ENCODE measurements around the gene NCKIPSD.

NCKIPSD gene

DNA sequence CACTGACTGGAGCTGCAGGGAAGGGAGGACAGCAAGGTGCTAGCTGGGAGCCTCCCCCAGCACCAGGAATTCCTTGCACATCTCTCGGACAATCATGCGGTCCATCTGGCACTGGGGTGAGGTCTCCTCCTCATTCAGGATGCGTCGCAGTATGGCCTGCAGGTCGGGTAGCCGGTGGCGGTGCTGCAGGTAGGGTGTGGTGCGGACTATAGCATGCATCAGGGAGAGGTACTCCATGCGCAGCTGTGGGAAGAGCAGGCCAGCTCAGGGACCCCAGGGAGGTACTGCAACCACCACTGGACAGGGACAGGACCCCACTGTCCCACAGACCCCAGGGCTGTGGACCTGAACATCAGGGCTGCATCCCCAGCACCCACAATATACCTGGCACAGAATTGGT, 11.2 kb downstream of the NCKIPSD start:
- H3K27me3 Mint-ChIP-seq, result no peaks in the 10 kb centered on the region
- no peaks in the 10 kb centered on the region for H3K4me1 Mint-ChIP-seq (ENCODE audit: low read depth)
- no peaks in the 10 kb centered on the region for H3K9me3 Mint-ChIP-seq
- no peak for DNase-seq
- H3K36me3 Mint-ChIP-seq (ENCODE audit: low read depth), result peaks cover 68% of the 10 kb centered on the region
- no peak overlapping the region for H3K4me3 Mint-ChIP-seq
- H3K27ac Mint-ChIP-seq, result no peak overlapping the region

DNA sequence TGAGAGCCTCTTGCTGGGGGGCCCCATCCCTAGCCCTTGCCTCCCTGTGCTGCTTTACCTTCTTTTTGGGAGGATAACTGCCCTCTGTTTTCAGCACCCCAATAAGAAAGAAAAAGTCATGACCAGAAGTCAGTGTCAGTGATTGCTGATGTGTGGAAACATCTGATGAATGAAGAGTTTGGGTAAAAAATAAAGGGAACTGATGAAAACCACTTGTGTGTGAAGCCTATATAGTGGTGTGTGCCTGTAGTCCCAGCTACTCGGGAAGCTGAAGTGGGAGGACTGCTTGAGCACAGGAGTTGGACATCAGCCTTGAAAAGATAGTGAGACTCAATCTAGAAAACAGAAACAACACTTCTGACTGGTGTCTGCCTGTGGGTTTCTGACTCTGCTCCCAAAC, 13.2 kb downstream of the NCKIPSD start:
- H3K4me3 Mint-ChIP-seq, result no peak overlapping the region
- DNase-seq, result no peak
- no peaks in the 10 kb centered on the region for H3K4me1 Mint-ChIP-seq (ENCODE audit: low read depth)
- H3K27me3 Mint-ChIP-seq, result no peaks in the 10 kb centered on the region
- peaks cover 52% of the 10 kb centered on the region for H3K36me3 Mint-ChIP-seq (ENCODE audit: low read depth)
- H3K27ac Mint-ChIP-seq, result peak overlapping the region; percentile 30
- H3K9me3 Mint-ChIP-seq, result no peaks in the 10 kb centered on the region

DNA sequence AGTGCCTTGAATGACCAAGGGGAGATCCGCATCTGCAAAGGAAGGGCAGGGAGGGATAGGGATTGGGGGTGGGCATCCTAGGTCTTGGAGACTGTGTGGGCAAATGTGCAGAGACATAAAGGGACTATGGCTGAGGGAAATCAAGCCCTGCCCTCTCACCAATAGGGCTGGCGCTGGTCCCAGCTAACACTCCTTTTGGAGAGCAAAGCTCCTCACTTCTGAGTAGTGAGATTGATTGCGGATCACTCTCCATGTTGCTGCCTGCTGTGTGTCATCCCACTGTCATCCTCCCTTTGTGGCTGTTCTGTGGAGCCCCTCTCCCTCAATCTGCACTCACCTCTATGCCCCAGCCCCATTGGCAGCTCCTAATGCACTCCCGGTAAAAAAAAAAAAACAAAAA, 20.8 kb downstream of the NCKIPSD start:
- peaks cover 24% of the 10 kb centered on the region for H3K4me1 Mint-ChIP-seq (ENCODE audit: low read depth)
- peaks cover 2% of the 10 kb centered on the region for H3K9me3 Mint-ChIP-seq
- no peak overlapping the region for H3K4me3 Mint-ChIP-seq
- H3K27me3 Mint-ChIP-seq, result peaks cover 36% of the 10 kb centered on the region
- peaks cover 8% of the 10 kb centered on the region for H3K36me3 Mint-ChIP-seq (ENCODE audit: low read depth)
- no peak overlapping the region for H3K27ac Mint-ChIP-seq
- DNase-seq, result no peak

DNA sequence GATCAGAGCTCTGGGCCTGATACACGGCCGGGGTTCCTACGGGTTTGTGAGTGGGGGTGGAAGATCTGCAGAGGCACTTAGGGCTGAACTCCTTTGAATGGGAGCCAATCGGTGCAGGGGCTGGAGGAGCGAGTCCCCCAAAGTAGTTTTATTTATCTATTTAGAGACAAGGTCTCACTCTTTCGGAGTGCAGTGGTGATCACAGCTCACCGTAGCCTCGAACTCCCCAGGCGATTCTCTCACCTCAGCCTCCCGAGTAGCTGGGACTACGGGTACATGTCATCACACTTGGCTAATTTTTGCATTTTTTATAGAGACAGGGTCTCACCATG, 21.4 kb downstream of the NCKIPSD start:
- DNase-seq, result no peak
- Mint-ChIP-seq H3K27me3 (peaks cover 42% of the 10 kb centered on the region), H3K9me3 (peaks cover 2% of the 10 kb centered on the region), H3K36me3 (ENCODE audit: low read depth) (peaks cover 8% of the 10 kb centered on the region), H3K27ac (no peak overlapping the region), H3K4me1 (ENCODE audit: low read depth) (peaks cover 24% of the 10 kb centered on the region), H3K4me3 (peak overlapping the region; percentile 82)

GRCh38 chr3:48663489-48664312, 22.0 kb downstream of the NCKIPSD start:
- Mint-ChIP-seq H3K9me3 (peaks cover 2% of the 10 kb centered on the region), H3K27ac (peak overlapping the region; percentile 91)

GRCh38 chr3:48662753-48663488, 22.8 kb downstream of the NCKIPSD start, which contains the start of gene CELSR3:
CELSR3 (minus strand) TSS chr3:48662886; CDS start chr3:48662634, 252 bp downstream.
- H3K9me3 Mint-ChIP-seq, result peaks cover 2% of the 10 kb centered on the region
- H3K27ac Mint-ChIP-seq, result peak within 1 kb of the TSS; percentile 91
- DNase-seq, result peak; percentile 59
- peaks cover 24% of the 10 kb centered on the region for H3K4me1 Mint-ChIP-seq (ENCODE audit: low read depth)
- H3K4me3 Mint-ChIP-seq, result peak within 1 kb of the TSS; percentile 82
- H3K36me3 Mint-ChIP-seq (ENCODE audit: low read depth), result peaks cover 5% of the 10 kb centered on the region
- H3K27me3 Mint-ChIP-seq, result peaks cover 48% of the 10 kb centered on the region

More at GRCh38 chr3:48663489-48664312, 22.0 kb downstream of the NCKIPSD start:
- Mint-ChIP-seq H3K4me3 (peak overlapping the region; percentile 82), H3K27me3 (peaks cover 47% of the 10 kb centered on the region), H3K36me3 (ENCODE audit: low read depth) (peaks cover 8% of the 10 kb centered on the region), H3K4me1 (ENCODE audit: low read depth) (peaks cover 24% of the 10 kb centered on the region)
- peak; percentile 90 for DNase-seq

- Mint-ChIP-seq H3K4me1 (ENCODE audit: low read depth) (peaks cover 28% of the 10 kb centered on the region), H3K9me3 (peaks cover 2% of the 10 kb centered on the region), H3K27me3 (peaks cover 48% of the 10 kb centered on the region), H3K4me3 (peak overlapping the region; percentile 60), H3K27ac (no peak overlapping the region), H3K36me3 (ENCODE audit: low read depth) (peaks cover 5% of the 10 kb centered on the region)
- no peak for DNase-seq
Measured at GRCh38 chr3:48662145-48662752, 23.5 kb downstream of the NCKIPSD start.

DNA sequence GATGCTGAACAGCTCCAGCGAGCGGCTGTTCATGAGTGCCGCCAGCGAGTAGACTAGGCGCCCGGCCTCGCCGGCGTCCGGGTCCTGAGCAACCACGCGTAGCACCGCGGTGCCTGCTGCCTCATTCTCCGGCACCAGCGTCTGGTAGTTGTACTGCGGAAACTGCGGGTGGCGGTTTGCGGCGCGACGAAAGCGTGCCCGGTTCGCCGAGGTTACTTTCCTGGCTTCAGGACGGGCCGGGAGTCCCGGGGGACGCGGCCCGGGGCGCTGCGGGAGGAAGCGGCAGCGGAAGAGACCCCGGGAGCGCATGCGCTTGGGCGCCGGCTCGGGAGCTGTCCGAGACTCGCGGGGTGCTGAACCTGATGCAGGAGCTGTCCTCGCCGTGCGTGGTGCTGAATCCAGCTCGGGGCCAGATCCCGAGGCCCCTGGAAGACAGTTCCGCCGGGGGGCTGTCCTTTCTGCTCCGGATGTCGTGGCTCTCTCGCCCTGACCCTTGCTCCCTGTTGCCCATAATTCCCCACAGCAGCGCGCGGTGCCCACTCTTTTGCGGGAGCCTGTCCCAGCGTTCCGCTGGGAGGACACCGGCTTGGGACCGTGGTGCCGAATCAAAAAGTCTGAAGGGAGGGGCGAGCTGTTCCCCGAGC, 24.1 kb downstream of the NCKIPSD start:
- Mint-ChIP-seq H3K36me3 (ENCODE audit: low read depth) (peaks cover 5% of the 10 kb centered on the region), H3K27me3 (peaks cover 48% of the 10 kb centered on the region), H3K27ac (no peak overlapping the region), H3K4me1 (ENCODE audit: low read depth) (peaks cover 34% of the 10 kb centered on the region), H3K9me3 (peaks cover 2% of the 10 kb centered on the region), H3K4me3 (peak overlapping the region; percentile 60)
- DNase-seq, result peak; percentile 88

DNA sequence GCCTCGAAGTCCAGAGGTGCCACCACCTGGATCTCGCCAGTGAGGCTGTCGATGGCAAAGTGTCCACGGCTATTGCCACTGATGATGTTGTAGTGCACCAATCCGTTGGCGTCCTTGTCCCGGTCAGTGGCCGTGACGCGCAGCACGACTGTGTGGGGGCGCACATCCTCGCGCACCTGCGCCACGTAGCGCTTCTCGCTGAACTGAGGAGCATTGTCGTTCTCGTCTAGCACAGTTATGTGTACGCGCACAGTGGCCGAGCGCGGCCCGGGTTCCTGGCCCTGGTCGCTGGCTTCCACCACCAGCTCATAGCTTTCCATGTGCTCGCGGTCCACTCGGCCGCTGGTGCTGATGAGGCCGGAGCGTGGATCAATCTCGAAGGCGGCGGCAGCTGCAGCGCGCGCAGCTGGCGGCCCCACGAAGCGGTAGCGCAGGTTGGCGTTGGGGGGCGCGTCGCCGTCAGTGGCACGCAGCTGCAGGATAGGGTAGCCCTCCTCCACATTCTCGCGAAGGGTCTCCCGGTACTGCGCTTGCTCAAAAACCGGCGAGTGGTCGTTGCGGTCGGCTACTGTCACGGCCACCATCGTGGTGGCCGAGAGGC, 24.8 kb downstream of the NCKIPSD start:
- Mint-ChIP-seq H3K27ac (no peak overlapping the region), H3K27me3 (peaks cover 48% of the 10 kb centered on the region), H3K9me3 (peaks cover 2% of the 10 kb centered on the region), H3K4me1 (ENCODE audit: low read depth) (peaks cover 37% of the 10 kb centered on the region), H3K36me3 (ENCODE audit: low read depth) (peaks cover 2% of the 10 kb centered on the region), H3K4me3 (no peak overlapping the region)
- no peak for DNase-seq

GRCh38 chr3:48656841-48657281, 28.9 kb downstream of the NCKIPSD start:
- Mint-ChIP-seq H3K4me3 (peak overlapping the region; percentile 78), H3K9me3 (no peaks in the 10 kb centered on the region), H3K4me1 (ENCODE audit: low read depth) (peaks cover 30% of the 10 kb centered on the region), H3K27ac (peak overlapping the region; percentile 83), H3K27me3 (peaks cover 29% of the 10 kb centered on the region), H3K36me3 (ENCODE audit: low read depth) (peaks cover 19% of the 10 kb centered on the region)
- DNase-seq, result no peak

DNA sequence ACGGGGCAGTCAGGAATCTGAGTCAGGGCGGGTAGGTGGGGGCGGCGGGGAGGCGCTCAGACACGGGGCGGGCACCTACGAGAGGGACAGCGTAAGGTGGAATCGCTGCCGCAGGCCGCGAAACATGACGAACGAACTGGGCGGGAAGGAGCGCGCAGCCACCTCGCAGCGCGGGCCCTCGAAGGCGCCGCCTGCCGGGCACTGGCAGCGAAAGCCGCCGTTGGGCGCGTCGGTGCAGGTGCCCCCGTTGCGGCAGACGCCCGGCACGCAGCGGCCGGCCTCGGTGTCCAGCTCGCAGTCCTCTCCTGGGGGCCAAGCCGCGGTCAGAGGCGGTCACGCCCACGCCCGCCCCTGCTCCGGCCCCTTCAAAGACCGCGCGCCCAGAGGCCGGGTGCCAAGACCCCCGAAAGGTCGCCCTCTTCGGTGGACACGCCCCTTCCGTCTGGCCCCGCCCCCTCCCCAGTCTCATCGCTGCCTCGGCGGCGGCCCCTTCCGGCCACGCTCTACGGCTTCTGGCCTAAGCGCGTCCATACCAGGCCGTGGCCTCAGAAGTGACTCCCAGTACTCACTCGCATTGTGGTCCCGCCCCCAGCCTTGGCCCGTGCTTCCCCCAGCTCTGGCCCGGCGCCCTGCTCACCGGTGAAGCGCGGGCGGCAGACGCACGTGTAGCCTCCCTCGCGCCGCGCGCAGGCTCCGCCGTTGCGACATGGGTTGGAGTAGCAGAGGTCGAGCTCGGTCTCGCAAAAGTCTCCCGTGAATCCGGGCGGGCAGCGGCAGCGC, 29.5 kb downstream of the NCKIPSD start:
- peak; percentile 92 for DNase-seq
- H3K4me1 Mint-ChIP-seq (ENCODE audit: low read depth), result peaks cover 23% of the 10 kb centered on the region
- H3K27me3 Mint-ChIP-seq, result peaks cover 23% of the 10 kb centered on the region
- H3K4me3 Mint-ChIP-seq, result peak overlapping the region; percentile 78
- H3K36me3 Mint-ChIP-seq (ENCODE audit: low read depth), result peaks cover 19% of the 10 kb centered on the region
- H3K9me3 Mint-ChIP-seq, result no peaks in the 10 kb centered on the region
- H3K27ac Mint-ChIP-seq, result peak overlapping the region; percentile 90

- no peak for DNase-seq
- H3K36me3 Mint-ChIP-seq (ENCODE audit: low read depth), result peaks cover 24% of the 10 kb centered on the region
- H3K4me3 Mint-ChIP-seq, result peak overlapping the region; percentile 78
- H3K9me3 Mint-ChIP-seq, result no peaks in the 10 kb centered on the region
- H3K27me3 Mint-ChIP-seq, result peaks cover 18% of the 10 kb centered on the region
- H3K27ac Mint-ChIP-seq, result peak overlapping the region; percentile 90
- H3K4me1 Mint-ChIP-seq (ENCODE audit: low read depth), result peaks cover 21% of the 10 kb centered on the region
Measured at GRCh38 chr3:48655606-48656005, 30.1 kb downstream of the NCKIPSD start.

- no peak for DNase-seq
Measured at GRCh38 chr3:48655063-48655462, 30.7 kb downstream of the NCKIPSD start.

More at GRCh38 chr3:48655063-48655462, 30.7 kb downstream of the NCKIPSD start:
- Mint-ChIP-seq H3K9me3 (no peaks in the 10 kb centered on the region), H3K4me3 (peak overlapping the region; percentile 78), H3K27ac (peak overlapping the region; percentile 90), H3K36me3 (ENCODE audit: low read depth) (peaks cover 24% of the 10 kb centered on the region), H3K27me3 (peaks cover 12% of the 10 kb centered on the region), H3K4me1 (ENCODE audit: low read depth) (peaks cover 21% of the 10 kb centered on the region)
